Glomerular visceral epithelial cell (primary cell): ENCODE data around the gene WDR75.
"Not testable (repeated sequence)": the region's sequence is repeated elsewhere in the genome, so short reads cannot be mapped to it uniquely, and the experiment has no call there.

Experiments
- DNase-seq: peaks from one replicate; pipeline ENCODE4 v3.0.0-alpha.2; 2016; ENCODE audit errors: extremely low spot score

Gene WDR75

GRCh38 chr2:189440947-189441708, at the start of gene WDR75:
Gene WDR75 (plus strand): TSS chr2:189441474. CDS start chr2:189441493, 19 bp downstream.
- DNase-seq, result peak; percentile 93

GRCh38 chr2:189393440-189394111, 47.7 kb upstream of the WDR75 start:
- peak; percentile 85 for DNase-seq

- no peak for DNase-seq
Observed at GRCh38 chr2:189394525-189394924, 46.7 kb upstream of the WDR75 start.

- peak; percentile 33 for DNase-seq
Observed at GRCh38 chr2:189402932-189403331, 38.3 kb upstream of the WDR75 start.

- no peak for DNase-seq
Observed at GRCh38 chr2:189406586-189407233, 34.6 kb upstream of the WDR75 start.

GRCh38 chr2:189407281-189408209, 33.7 kb upstream of the WDR75 start:
- no peak for DNase-seq

- no peak for DNase-seq
Observed at GRCh38 chr2:189408294-189408693, 33.0 kb upstream of the WDR75 start.

GRCh38 chr2:189409131-189409530, 32.1 kb upstream of the WDR75 start:
- DNase-seq, result no peak

GRCh38 chr2:189409647-189410046, 31.6 kb upstream of the WDR75 start:
- no peak for DNase-seq

- DNase-seq, result no peak
Observed at GRCh38 chr2:189411860-189412259, 29.4 kb upstream of the WDR75 start.

- DNase-seq, result peak; percentile 61
Observed at GRCh38 chr2:189412330-189412953, 28.8 kb upstream of the WDR75 start.

GRCh38 chr2:189413249-189413648, 28.0 kb upstream of the WDR75 start:
- DNase-seq, result no peak

- peak; percentile 87 for DNase-seq
Observed at GRCh38 chr2:189421644-189422043, 19.6 kb upstream of the WDR75 start.

- DNase-seq, result no peak
Observed at GRCh38 chr2:189424961-189425360, 16.3 kb upstream of the WDR75 start.

GRCh38 chr2:189425676-189426075, 15.6 kb upstream of the WDR75 start:
- no peak for DNase-seq

- DNase-seq, result no peak
Observed at GRCh38 chr2:189426886-189427285, 14.4 kb upstream of the WDR75 start.

GRCh38 chr2:189427872-189428271, 13.4 kb upstream of the WDR75 start:
- no peak for DNase-seq

GRCh38 chr2:189430448-189430847, 10.8 kb upstream of the WDR75 start:
- not testable (repeated sequence) for DNase-seq

- DNase-seq, result not testable (repeated sequence)
Observed at GRCh38 chr2:189435803-189436202, 5.5 kb upstream of the WDR75 start.

GRCh38 chr2:189437926-189438325, 3.3 kb upstream of the WDR75 start:
- DNase-seq, result no peak

GRCh38 chr2:189439342-189439741, 1.9 kb upstream of the WDR75 start:
- no peak for DNase-seq
